Muscle of arm (tissue), 12 donors: ENCODE results near the gene POLE4. TPM values are rescaled to one million over a fixed set of nuclear protein-coding genes. Genes with fewer than 3 reads are reported as not detected.

Experiments
- DNase-seq: peaks from one replicate; pipeline ENCODE4 v3.0.0-alpha.2; 2013
- polyA plus RNA-seq, 12 donors: library from polyadenylated mRNA; unstranded; fragments of 120-200 nt; gene quantifications; one replicate each; pipeline ENCODE4 v1.2.1, GENCODE V29; 2013; ENCODE audit not compliant: insufficient read length in 12 of 12

The POLE4 gene
- polyA plus RNA-seq, 12 donors = 27.3 to 82.5 (median 51.4) TPM; not detected in 1

- no peak for DNase-seq
Observed at GRCh38 chr2:74937221-74937880, 21.1 kb upstream of the POLE4 start.

- no peak for DNase-seq
Observed at GRCh38 chr2:74938264-74938663, 20.2 kb upstream of the POLE4 start.

- DNase-seq = no peak
Observed at GRCh38 chr2:74939919-74940812, 18.3 kb upstream of the POLE4 start.

DNA sequence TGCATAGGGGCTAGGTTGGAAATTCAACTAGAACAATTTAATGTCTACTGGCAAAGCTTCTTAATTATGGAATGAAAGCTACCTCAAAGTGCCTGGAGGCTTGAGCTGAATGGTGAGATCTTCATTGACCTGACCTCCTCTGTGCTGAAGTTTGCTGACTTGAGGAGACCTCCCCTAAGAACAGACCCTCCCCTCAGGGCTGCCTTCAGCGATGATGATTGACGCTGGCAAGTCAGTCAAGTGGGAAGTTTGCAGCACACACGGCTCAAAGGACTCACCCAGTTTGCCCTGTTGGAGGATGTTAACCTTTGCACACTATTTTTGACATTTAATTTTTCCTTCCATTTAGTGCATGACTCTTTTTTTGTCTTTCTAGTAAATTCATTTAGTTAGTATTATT lies 17.2 kb upstream of the POLE4 start:
- no peak for DNase-seq

DNA sequence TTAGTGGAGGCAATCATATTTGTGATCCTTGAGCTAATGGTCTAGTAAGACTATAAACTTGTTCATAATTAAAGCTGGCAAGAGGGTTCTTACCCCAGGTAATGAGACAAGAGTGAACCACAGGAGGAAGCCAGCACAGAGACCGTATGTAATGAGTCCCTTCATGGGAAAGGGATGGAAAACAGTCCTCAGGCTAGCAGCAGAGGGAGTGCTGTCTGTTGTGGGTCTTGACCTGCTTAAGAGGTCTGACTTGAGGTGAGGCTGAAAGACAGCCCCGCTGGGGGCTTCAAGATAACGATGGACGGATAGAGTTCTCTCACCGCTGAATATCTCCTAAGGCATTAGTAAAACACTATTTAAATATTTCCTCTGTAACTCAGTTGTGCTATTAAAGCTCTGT lies 16.2 kb upstream of the POLE4 start:
- no peak for DNase-seq

DNA sequence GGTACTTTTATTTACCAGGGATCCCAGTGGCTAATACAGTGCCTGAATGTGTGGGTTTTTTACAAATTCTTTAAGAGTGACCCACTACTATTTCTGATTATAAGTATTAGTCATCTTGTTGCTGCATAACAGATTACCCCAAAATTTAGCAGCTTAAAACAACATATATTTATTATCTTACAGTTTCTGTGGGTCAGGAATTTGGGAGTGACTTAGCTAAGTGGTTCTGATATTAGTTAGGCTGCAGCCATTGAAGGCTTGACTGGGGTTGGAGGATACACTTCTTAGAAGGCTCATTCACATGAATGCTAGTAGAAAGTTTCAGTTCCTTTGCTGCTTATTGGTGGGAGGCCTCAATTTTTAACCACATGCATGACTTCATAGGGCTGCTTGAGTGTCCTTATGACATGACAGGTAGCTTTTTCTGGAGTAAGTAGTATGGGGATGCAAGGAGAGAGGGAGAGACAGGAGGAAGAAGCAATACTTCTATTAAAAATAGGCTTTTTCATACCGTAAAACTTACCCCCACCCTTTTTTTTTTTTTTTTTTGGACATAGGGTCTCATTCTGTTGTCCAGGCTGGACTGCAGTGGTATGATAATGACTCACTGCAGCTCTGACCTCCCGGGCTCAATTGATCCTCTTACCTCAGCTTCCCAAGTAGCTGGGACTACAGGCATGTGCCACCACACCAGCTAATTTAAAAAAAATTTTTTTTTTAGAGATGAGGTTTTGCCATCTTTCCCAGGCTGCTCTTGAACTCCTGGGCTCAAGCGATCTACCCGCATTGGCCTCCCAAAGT lies 13.3 kb upstream of the POLE4 start:
- no peak for DNase-seq

- no peak for DNase-seq
Observed at GRCh38 chr2:74945788-74946331, 12.6 kb upstream of the POLE4 start.

DNA sequence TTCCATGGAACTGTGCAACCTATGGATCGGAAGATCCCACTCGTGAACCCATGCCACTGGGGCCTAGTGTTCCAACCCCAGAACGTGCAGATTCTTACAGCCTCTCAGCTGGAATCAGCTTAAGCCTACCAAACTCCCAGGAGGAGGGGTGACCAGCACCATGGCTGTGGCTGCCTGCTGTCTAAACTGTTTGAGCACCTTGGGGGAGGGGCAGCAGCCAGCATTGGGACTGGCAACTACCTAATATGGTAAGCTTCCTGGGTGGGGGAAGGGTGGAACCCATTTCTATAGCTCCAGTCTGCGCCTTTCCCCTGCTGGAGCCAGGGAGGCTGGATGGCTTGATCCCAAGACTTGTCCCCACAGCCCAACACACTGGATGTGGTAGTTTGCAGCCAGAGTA lies 10.7 kb upstream of the POLE4 start:
- no peak for DNase-seq

GRCh38 chr2:74948779-74949178 lies 9.7 kb upstream of the POLE4 start:
- no peak for DNase-seq

DNA sequence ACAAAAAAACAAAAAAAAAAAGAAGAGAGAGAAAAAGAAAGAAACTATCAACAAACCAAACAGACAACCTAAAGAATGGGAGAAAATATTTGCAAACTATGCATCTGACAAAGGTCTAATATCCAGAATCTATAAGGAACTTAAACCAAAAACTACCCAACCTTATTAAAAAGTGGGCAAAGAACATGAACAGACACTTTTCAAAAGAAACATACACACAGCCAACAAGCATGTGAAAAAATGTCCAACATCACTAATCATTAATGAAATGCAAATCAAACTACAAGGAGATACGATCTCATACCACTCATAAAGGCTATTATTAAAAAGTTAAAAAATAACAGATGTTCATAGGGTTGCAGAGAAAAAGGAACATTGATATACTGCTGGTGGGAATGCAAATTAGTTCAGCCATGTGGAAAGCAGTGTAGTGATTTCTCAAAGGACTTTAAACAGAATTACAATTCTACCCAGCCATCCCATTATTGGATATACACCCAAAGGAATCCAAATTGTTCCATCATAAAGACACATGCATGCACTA lies 7.2 kb upstream of the POLE4 start:
- DNase-seq = no peak

DNA sequence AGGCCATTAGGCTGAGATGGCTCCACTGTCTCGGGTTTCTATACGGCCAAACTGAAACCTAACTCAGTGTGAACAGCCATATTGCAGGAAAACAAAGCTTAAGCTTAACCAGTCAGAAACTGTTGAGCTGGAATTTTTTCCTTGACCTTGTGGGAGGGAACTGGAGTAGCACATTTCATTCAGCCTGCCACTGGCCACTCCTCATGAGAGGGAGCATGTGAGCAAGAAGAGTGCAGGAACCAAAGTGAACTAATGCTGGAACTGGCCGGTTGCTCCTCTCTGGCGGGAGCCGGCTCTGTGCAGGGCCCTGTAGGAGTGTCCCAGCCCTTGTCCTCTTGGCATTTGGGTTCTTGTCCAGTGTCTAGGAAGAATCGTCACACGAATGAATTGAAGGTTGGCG lies 5.9 kb upstream of the POLE4 start:
- no peak for DNase-seq

DNA sequence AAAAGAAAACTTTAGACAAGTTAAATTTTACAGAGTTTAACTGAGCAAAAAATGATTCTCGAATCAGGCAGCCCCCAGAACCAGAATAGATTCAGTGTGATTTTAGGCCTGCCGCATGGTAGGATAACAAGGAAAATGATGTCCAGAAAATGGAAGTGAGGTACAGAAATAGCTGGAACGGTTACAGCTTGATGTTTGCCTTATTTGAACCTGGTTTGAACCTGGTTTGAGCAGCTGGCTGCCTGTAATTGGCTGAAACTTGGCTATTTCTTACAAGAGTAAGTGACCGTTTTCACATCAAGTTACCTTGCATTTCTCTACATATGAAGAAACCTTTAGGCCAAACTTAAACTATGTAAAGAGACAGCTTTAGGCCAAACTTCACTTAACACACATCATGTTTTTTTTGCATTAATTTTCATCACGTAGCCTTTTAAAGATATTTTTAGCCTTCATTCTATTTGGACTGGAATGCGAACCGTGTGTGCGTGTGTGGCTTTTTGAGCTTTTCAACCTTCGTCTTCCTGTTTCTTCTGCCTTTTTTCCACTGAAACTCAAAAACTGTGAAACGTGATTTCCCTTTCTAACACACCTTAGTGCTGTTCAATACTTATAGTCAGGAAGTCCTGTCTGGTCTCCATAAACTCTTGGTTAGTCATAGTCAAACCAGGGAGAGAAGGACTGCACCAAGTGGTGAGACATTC lies 4.5 kb upstream of the POLE4 start:
- no peak for DNase-seq

DNA sequence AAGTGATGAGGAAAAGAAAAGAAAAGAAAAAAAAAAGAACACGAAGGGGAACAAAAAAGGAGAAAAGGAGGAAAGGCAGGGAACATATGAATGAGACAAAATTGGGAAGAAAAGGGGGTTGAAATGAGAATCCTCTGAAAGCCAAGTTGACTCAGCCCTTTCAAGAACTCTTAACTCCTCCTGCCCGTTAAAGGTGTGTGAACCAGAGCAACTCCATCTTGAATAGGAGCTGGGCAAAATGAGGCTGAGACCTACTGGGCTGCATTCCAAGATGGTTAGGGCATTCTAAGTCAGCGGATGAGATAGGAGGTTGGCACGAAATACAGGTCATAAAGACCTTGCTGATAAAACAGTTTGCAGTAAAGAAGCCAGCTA lies 4.0 kb upstream of the POLE4 start:
- no peak for DNase-seq

DNA sequence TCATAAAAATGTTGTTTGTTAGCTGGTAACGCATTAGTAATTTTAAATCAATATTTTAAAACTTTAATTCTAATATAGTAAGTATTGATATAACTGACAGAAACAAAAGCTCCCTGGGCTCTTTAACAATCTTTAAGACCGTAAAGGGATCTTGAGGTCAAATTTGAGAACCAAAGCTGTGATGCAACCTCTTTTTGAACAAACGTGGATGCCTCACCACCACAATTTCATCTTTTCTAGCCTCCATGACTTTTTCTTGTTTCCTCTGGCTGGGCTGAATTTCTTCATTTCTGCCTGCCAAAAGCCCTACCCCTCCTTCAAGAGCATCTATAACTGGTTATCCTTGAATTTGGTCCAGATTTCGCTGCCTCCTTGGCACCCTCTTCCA lies 563 bp upstream of the POLE4 start:
- no peak for DNase-seq

- no peak for DNase-seq
Observed at GRCh38 chr2:74959106-74959751, 786 bp downstream of the POLE4 start.

DNA sequence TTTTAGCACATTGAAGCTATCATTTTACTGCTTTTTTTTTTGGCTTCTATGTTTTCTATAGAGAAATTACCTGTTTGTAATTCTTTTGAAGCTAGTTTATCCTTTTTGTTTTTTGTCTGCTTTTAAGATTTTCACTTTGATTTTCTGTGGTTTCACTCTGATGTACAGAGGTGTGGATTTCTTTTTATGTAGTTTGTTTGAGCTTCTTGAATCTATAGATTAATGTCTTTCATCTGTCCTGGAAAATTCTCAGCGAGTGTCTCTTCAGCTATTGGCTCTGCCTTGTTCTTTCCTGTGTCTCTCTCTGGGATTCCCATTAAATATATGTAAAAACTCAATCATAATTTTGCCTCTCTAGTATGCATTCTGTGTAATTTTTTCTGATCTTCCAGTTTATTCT lies 8.4 kb downstream of the POLE4 start:
- DNase-seq = no peak

GRCh38 chr2:74975016-74975415 lies 16.6 kb downstream of the POLE4 start:
- DNase-seq = no peak

DNA sequence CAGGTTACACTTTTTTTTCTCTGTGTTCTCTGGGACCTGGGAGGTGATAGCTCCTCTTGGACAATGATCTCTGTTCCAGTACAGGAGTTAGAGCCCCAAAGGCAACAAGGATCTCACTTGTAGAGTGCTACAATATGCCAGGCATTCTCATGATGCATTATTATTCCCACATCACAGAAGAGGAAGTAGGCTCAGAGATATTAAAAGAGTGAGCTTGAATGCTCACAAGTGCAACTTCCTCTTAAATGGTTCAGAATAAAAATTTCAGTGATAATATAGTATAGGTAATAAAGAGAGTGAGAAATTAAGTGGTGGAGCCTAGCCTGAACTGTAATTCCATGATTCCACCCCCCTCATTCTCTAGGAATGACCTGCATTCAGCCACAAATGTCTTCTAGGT lies 21.4 kb downstream of the POLE4 start:
- no peak for DNase-seq

- DNase-seq = no peak
Observed at GRCh38 chr2:74982577-74982976, 24.1 kb downstream of the POLE4 start.

GRCh38 chr2:74983631-74984392 lies 25.4 kb downstream of the POLE4 start:
- DNase-seq = no peak
